SK-N-SH (cell line): ENCODE measurements around the gene FBXO31. TPM values are rescaled to one million over a fixed set of nuclear protein-coding genes. Genes with fewer than 3 reads are reported as not detected.

Source experiments
- CTCF ChIA-PET: fragments of 300-600, 350-600 bp; formaldehyde crosslinking; extraction: SDS; loops from one replicate; lab custom pipeline; 2021; lab: Yijun Ruan, JAX
- POLR2A ChIA-PET: fragments of 350-600 bp; sonication (Branson Sonifier 250); formaldehyde crosslinking; extraction: SDS; loops from one replicate; lab custom pipeline; 2020; ENCODE audit warnings: antibody characterized with exemption, inconsistent platforms; lab: Yijun Ruan, JAX
- DNase-seq: peaks from one replicate; pipeline ENCODE4 v3.0.0; 2012
- H2AFZ ChIP-seq: fragments of 200-600 bp; sonication (generic); 2 replicates; pipeline ENCODE4 v1.8.1; 2016; ENCODE audit warnings: antibody characterized with exemption, mild to moderate bottlenecking, low read depth
- H3F3A ChIP-seq: fragments of 200-600 bp; sonication (generic); replicated peaks from 2 replicates; pipeline ENCODE3; 2016; ENCODE audit warnings: antibody characterized with exemption, mild to moderate bottlenecking; ENCODE audit not compliant: insufficient read depth
- H3K27ac ChIP-seq, 2 experiments: fragments of 200-500 bp in 1 of 2; fragments of 200-600 bp in 1 of 2; sonication (Bioruptor generic) in 1 of 2; sonication (generic), shearing (Covaris generic) in 1 of 2; 2 replicates each; pipeline versions ENCODE4 v1.5.1 to v1.6.1; 2014 to 2016; ENCODE audit warnings: low read depth in 2 of 2, inconsistent platforms in 1 of 2, low read length in 1 of 2, mild to moderate bottlenecking in 1 of 2, mixed read lengths in 1 of 2
- H3K27me3 ChIP-seq: fragments of 200-600 bp; sonication (generic), shearing (Covaris generic); 2 replicates; pipeline ENCODE4 v1.6.1; 2016; ENCODE audit warnings: mixed run types; ENCODE audit not compliant: insufficient read depth
- H3K36me3 ChIP-seq, 2 experiments: fragments of 200-500 bp in 1 of 2; fragments of 200-600 bp in 1 of 2; sonication (Bioruptor generic) in 1 of 2; sonication (generic) in 1 of 2; replicated peaks in 1 of 2; 2 replicates each; pipeline versions ENCODE3 to v1.5.1; 2014 to 2016; ENCODE audit warnings: low read length in 1 of 2, mild to moderate bottlenecking in 1 of 2; ENCODE audit not compliant: insufficient read depth in 2 of 2, control insufficient read depth in 1 of 2
- H3K4me1 ChIP-seq, 2 experiments: fragments of 200-500 bp in 1 of 2; fragments of 200-600 bp in 1 of 2; sonication (Bioruptor generic) in 1 of 2; sonication (generic), shearing (Covaris generic) in 1 of 2; 2 replicates each; pipeline versions ENCODE4 v1.5.1 to v1.6.1; 2014 to 2016; ENCODE audit warnings: low read depth in 1 of 2, low read length in 1 of 2, mixed run types in 1 of 2; ENCODE audit not compliant: insufficient read depth in 2 of 2, control insufficient read depth in 1 of 2
- H3K4me2 ChIP-seq: fragments of 200-600 bp; sonication (generic), shearing (Covaris generic); 2 replicates; pipeline ENCODE4 v1.6.1; 2017; ENCODE audit warnings: mixed run types
- H3K4me3 ChIP-seq, 2 experiments: fragments of 200-500 bp in 1 of 2; fragments of 200-600 bp in 1 of 2; sonication (Bioruptor generic) in 1 of 2; sonication (generic), shearing (Covaris generic) in 1 of 2; 2 replicates each; pipeline versions ENCODE4 v1.5.1 to v1.8.1; 2014 to 2016; ENCODE audit warnings: low read depth in 2 of 2, inconsistent platforms in 1 of 2, low read length in 1 of 2, mild to moderate bottlenecking in 1 of 2, mixed read lengths in 1 of 2, moderate library complexity in 1 of 2
- H3K79me2 ChIP-seq: fragments of 200-600 bp; sonication (generic); 2 replicates; pipeline ENCODE4 v1.8.1; 2017; ENCODE audit warnings: mild to moderate bottlenecking; ENCODE audit not compliant: insufficient read depth
- H3K9ac ChIP-seq: fragments of 200-600 bp; sonication (generic); 2 replicates; pipeline ENCODE4 v1.6.1; 2017; ENCODE audit warnings: mixed run types
- H3K9me2 ChIP-seq: fragments of 200-600 bp; sonication (generic); 2 replicates; pipeline ENCODE4 v1.6.1; 2017; ENCODE audit warnings: mixed run types
- H3K9me3 ChIP-seq: fragments of 200-600 bp; sonication (generic); 2 replicates; pipeline ENCODE4 v1.6.1; 2017; ENCODE audit warnings: mixed run types, mild to moderate bottlenecking, moderate library complexity
- H4K20me1 ChIP-seq: fragments of 200-600 bp; sonication (generic); 2 replicates; pipeline ENCODE4 v1.6.1; 2017; ENCODE audit warnings: mild to moderate bottlenecking, mixed run types; ENCODE audit not compliant: insufficient read depth
- CHD2 ChIP-seq: fragments of 150-350 bp; IDR thresholded peaks from 2 replicates; pipeline ENCODE4 v1.6.1; 2018; ENCODE audit warnings: low read length; ENCODE audit not compliant: partially characterized antibody
- ELF1 ChIP-seq: IDR thresholded peaks from 2 replicates; pipeline ENCODE4 v1.4.0; 2012
- EP300 ChIP-seq, 2 experiments: IDR thresholded peaks; 2 replicates each; pipeline versions ENCODE4 v1.4.0 to v1.6.1; 2012; ENCODE audit warnings: borderline replicate concordance in 1 of 2, low read depth in 1 of 2, low read length in 1 of 2
- EZH2phosphoT487 ChIP-seq: fragments of 200-600 bp; sonication (generic); IDR thresholded peaks from 2 replicates; pipeline ENCODE4 v1.6.1; 2017; ENCODE audit warnings: low read depth, mixed run types, mild to moderate bottlenecking, antibody characterized with exemption, moderate library complexity, borderline replicate concordance
- FOXJ3 ChIP-seq: sonication (generic); formaldehyde crosslinking; IDR thresholded peaks from 2 replicates; pipeline ENCODE4 v1.5.1; 2020; ENCODE audit warnings: mild to moderate bottlenecking, missing genetic modification reagents
- GATA2 ChIP-seq: sonication (generic); formaldehyde crosslinking; IDR thresholded peaks from 2 replicates; pipeline ENCODE4 v1.5.0; 2020; ENCODE audit warnings: mild to moderate bottlenecking, missing genetic modification reagents
- MXI1 ChIP-seq: IDR thresholded peaks from 2 replicates; pipeline ENCODE4 v1.6.1; 2012; ENCODE audit warnings: mild to moderate bottlenecking, low read depth, low read length, improper control_type of control experiment
- NFIC ChIP-seq: IDR thresholded peaks from 2 replicates; pipeline ENCODE4 v1.4.0; 2012; ENCODE audit warnings: borderline replicate concordance
- POLR2AphosphoS5 ChIP-seq: IDR thresholded peaks from 2 replicates; pipeline ENCODE4 v1.6.1; 2012; ENCODE audit warnings: low read depth, low read length
- RAD21 ChIP-seq: IDR thresholded peaks from 2 replicates; pipeline ENCODE4 v1.6.1; 2012; ENCODE audit warnings: mild to moderate bottlenecking, low read length
- SIN3A ChIP-seq: IDR thresholded peaks from 2 replicates; pipeline ENCODE4 v1.6.1; 2012; ENCODE audit warnings: low read depth, mild to moderate bottlenecking, low read length, moderate library complexity, borderline replicate concordance
- TAF1 ChIP-seq: IDR thresholded peaks from 2 replicates; pipeline ENCODE4 v1.6.1; 2012; ENCODE audit warnings: low read depth, mild to moderate bottlenecking, low read length, moderate library complexity, borderline replicate concordance
- TCF12 ChIP-seq: IDR thresholded peaks from 2 replicates; pipeline ENCODE4 v1.4.0; 2012
- TEAD4 ChIP-seq: IDR thresholded peaks from 2 replicates; pipeline ENCODE4 v1.4.0; 2012; ENCODE audit warnings: mild to moderate bottlenecking, borderline replicate concordance; ENCODE audit not compliant: insufficient read depth
- YY1 ChIP-seq: IDR thresholded peaks from 2 replicates; pipeline ENCODE4 v1.4.0; 2012; ENCODE audit warnings: low read depth, mild to moderate bottlenecking
- WGBS: methylation state at CpG from one replicate; pipeline ENCODE4 v1.1.6; 2017; ENCODE audit warnings: low lambda C conversion rate; 5-methylcytosine and 5-hydroxymethylcytosine counted together
- polyA plus RNA-seq, 3 experiments: library from polyadenylated mRNA; depleted of rRNA; stranded (reverse); fragments of >200 nt; gene quantifications; 2 replicates each; pipeline ENCODE4 v1.2.3, GENCODE V29; 2012
- TF ChIP-seq, protein P1 (sequence below): IDR thresholded peaks from 2 replicates; pipeline ENCODE4; 2012
- TF ChIP-seq, protein P2 (sequence below): IDR thresholded peaks from 2 replicates; pipeline ENCODE4 v1.6.1; 2012; ENCODE audit warnings: mild to moderate bottlenecking, low read depth, low read length, moderate library complexity
- TF ChIP-seq, protein P3 (sequence below): IDR thresholded peaks from 2 replicates; pipeline ENCODE4 v1.4.0; 2012; ENCODE audit warnings: low read depth, borderline replicate concordance
- TF ChIP-seq, protein P4 (sequence below): fragments of 150-350 bp; IDR thresholded peaks from 2 replicates; pipeline ENCODE4 v1.6.1; 2016; ENCODE audit warnings: mild to moderate bottlenecking, low read depth, low read length
- TF ChIP-seq, protein P5 (sequence below): IDR thresholded peaks from 2 replicates; pipeline ENCODE4 v1.4.0; 2012; ENCODE audit warnings: low read depth, borderline replicate concordance

Gene FBXO31
- polyA plus RNA-seq, 1 of the 3 experiments (the other 2 are of a cell fraction), result 14.2 TPM

DNA sequence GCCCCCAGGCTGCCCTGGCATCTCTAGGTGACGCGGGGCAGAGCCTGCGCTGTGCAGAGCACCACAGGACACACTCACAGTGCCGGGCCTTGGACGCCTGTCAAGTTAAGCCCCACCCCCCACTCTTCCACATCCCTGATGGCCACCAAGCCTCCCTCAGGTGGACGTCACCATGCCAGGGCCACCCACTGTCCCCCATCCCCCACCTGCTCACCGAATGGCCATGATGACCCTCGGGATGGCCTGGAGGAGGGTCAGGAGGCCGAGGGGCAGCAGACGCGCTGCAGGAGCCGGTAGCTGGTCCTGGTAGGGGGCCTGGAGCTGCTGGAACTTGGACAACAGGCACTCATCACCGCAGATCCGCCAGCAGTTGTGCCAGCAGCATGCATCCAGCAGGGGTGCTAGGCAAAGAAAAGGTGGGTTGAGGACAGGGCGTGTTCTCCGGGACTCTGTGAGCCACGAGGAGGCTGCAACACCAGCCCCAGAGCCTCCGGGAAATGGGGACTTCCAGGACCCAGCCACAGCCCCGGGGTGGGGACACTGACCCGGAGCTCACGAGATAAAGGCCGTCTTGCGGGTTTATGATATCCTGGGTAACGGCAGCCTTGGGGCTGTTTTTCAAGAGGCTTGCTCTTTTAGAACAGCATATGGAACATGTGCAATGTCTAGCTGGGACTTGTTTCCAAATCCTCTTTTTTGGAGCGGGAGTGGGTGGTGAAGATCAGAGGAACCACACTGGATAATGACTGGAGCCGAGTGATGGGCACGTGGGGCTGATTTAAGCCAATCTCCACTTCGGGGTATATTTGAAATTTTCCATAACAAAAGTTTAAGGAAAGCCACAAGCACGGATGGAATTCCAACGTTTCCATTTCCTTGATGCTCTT is 77.8 kb downstream of the FBXO31 start:
- DNase-seq, result no peak
- ChIA-PET CTCF (no interaction called here), POLR2A (no interaction called here)
- Histone ChIP-seq H3K9me2 (no peaks in the 10 kb centered on the region), H2AFZ (no peak overlapping the region), H3K9ac (no peak overlapping the region), H3K27ac (no peak overlapping the region), H3K4me1 (no peaks in the 10 kb centered on the region; a peak in 1 of 4 replicates), H3K4me3 (no peak overlapping the region), H3K9me3 (no peaks in the 10 kb centered on the region), H3K36me3 (no peaks in the 10 kb centered on the region), H3K27me3 (no peaks in the 10 kb centered on the region), H3F3A (no peaks in the 10 kb centered on the region), H3K4me2 (no peak overlapping the region), H3K79me2 (no peaks in the 10 kb centered on the region), H4K20me1 (no peaks in the 10 kb centered on the region)
- 68% methylated on average over 21 of the region's 30 CpGs for WGBS
- TF ChIP-seq ELF1, result no peak
- TF ChIP-seq, protein P1, sequence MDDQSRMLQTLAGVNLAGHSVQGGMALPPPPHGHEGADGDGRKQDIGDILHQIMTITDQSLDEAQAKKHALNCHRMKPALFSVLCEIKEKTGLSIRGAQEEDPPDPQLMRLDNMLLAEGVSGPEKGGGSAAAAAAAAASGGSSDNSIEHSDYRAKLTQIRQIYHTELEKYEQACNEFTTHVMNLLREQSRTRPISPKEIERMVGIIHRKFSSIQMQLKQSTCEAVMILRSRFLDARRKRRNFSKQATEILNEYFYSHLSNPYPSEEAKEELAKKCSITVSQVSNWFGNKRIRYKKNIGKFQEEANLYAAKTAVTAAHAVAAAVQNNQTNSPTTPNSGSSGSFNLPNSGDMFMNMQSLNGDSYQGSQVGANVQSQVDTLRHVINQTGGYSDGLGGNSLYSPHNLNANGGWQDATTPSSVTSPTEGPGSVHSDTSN, result no peak
- no peak for TF ChIP-seq NFIC
- no peak for TF ChIP-seq RAD21
- TF ChIP-seq SIN3A, result no peak
- TF ChIP-seq POLR2AphosphoS5, result no peak
- TF ChIP-seq, protein P2, sequence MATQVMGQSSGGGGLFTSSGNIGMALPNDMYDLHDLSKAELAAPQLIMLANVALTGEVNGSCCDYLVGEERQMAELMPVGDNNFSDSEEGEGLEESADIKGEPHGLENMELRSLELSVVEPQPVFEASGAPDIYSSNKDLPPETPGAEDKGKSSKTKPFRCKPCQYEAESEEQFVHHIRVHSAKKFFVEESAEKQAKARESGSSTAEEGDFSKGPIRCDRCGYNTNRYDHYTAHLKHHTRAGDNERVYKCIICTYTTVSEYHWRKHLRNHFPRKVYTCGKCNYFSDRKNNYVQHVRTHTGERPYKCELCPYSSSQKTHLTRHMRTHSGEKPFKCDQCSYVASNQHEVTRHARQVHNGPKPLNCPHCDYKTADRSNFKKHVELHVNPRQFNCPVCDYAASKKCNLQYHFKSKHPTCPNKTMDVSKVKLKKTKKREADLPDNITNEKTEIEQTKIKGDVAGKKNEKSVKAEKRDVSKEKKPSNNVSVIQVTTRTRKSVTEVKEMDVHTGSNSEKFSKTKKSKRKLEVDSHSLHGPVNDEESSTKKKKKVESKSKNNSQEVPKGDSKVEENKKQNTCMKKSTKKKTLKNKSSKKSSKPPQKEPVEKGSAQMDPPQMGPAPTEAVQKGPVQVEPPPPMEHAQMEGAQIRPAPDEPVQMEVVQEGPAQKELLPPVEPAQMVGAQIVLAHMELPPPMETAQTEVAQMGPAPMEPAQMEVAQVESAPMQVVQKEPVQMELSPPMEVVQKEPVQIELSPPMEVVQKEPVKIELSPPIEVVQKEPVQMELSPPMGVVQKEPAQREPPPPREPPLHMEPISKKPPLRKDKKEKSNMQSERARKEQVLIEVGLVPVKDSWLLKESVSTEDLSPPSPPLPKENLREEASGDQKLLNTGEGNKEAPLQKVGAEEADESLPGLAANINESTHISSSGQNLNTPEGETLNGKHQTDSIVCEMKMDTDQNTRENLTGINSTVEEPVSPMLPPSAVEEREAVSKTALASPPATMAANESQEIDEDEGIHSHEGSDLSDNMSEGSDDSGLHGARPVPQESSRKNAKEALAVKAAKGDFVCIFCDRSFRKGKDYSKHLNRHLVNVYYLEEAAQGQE, result no peak
- TF ChIP-seq EP300 (IDR thresholded peaks at IDR 0.05; ENCODE audit: borderline replicate concordance in 1 of 2, low read depth in 1 of 2, low read length in 1 of 2), result no peak
- no peak for TF ChIP-seq CHD2
- no peak for TF ChIP-seq GATA2 (CRISPR knock-in tag)
- TF ChIP-seq TCF12, result no peak
- TF ChIP-seq MXI1, result no peak
- no peak for TF ChIP-seq YY1
- TF ChIP-seq, protein P3, sequence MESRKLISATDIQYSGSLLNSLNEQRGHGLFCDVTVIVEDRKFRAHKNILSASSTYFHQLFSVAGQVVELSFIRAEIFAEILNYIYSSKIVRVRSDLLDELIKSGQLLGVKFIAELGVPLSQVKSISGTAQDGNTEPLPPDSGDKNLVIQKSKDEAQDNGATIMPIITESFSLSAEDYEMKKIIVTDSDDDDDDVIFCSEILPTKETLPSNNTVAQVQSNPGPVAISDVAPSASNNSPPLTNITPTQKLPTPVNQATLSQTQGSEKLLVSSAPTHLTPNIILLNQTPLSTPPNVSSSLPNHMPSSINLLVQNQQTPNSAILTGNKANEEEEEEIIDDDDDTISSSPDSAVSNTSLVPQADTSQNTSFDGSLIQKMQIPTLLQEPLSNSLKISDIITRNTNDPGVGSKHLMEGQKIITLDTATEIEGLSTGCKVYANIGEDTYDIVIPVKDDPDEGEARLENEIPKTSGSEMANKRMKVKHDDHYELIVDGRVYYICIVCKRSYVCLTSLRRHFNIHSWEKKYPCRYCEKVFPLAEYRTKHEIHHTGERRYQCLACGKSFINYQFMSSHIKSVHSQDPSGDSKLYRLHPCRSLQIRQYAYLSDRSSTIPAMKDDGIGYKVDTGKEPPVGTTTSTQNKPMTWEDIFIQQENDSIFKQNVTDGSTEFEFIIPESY, result no peak
- no peak for TF ChIP-seq TEAD4
- no peak for TF ChIP-seq TAF1
- no peak for TF ChIP-seq EZH2phosphoT487
- no peak for TF ChIP-seq FOXJ3 (CRISPR knock-in tag)
- TF ChIP-seq, protein P4, sequence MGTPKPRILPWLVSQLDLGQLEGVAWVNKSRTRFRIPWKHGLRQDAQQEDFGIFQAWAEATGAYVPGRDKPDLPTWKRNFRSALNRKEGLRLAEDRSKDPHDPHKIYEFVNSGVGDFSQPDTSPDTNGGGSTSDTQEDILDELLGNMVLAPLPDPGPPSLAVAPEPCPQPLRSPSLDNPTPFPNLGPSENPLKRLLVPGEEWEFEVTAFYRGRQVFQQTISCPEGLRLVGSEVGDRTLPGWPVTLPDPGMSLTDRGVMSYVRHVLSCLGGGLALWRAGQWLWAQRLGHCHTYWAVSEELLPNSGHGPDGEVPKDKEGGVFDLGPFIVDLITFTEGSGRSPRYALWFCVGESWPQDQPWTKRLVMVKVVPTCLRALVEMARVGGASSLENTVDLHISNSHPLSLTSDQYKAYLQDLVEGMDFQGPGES, result no peak
- TF ChIP-seq, protein P5, sequence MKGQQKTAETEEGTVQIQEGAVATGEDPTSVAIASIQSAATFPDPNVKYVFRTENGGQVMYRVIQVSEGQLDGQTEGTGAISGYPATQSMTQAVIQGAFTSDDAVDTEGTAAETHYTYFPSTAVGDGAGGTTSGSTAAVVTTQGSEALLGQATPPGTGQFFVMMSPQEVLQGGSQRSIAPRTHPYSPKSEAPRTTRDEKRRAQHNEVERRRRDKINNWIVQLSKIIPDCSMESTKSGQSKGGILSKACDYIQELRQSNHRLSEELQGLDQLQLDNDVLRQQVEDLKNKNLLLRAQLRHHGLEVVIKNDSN, result no peak
